ENCODE measurements around the gene SF3A1.
A peak's percentile ranks its signal among the peaks of the same experiment; 100 is the strongest.

Gene SF3A1

DNA sequence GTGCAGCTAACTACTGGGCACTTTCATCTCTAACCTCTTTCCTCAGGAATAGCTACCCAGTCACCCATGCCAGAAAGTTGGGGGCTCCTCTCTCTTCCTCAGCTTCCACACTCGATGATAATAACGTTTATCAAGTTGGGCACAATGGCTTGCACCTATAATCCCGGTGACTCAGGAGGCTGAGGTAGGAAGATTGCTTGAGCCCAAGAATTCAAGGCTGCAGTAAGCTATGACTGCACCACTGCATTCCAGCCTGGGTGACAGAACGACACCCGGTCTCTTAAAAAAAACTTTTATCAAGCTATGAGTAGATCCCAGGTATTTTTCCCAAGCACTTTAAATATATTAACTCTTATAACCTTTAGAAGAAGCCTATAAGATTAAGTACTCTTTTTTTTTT lies 2.0 kb downstream of the SF3A1 start:
- no peak overlapping the region for H3K4me3 ChIP-seq (ENCODE audit: control insufficient read depth, low read depth, low read length)
- no peak for DNase-seq (ENCODE audit: low read depth)
- no peak for TF ChIP-seq CTCF (IDR thresholded peaks at IDR 0.05; ENCODE audit: control insufficient read depth, insufficient read depth, low read depth, low read length, missing control alignments)

- TF ChIP-seq CTCF (IDR thresholded peaks at IDR 0.05; ENCODE audit: control insufficient read depth, insufficient read depth, low read depth, low read length, missing control alignments) = no peak
- no peak for DNase-seq (ENCODE audit: low read depth)
- H3K4me3 ChIP-seq (ENCODE audit: control insufficient read depth, low read depth, low read length) = no peak overlapping the region
These were observed 5.5 kb downstream of the SF3A1 start for GRCh38 chr22:30351226-30351625.

- no peak for TF ChIP-seq CTCF (IDR thresholded peaks at IDR 0.05; ENCODE audit: control insufficient read depth, insufficient read depth, low read depth, low read length, missing control alignments)
- peak; percentile 21 for DNase-seq (ENCODE audit: low read depth)
- no peak overlapping the region for H3K4me3 ChIP-seq (ENCODE audit: control insufficient read depth, low read depth, low read length)
These were observed 7.9 kb downstream of the SF3A1 start for GRCh38 chr22:30348809-30349208.

- no peak for TF ChIP-seq CTCF (IDR thresholded peaks at IDR 0.05; ENCODE audit: control insufficient read depth, insufficient read depth, low read depth, low read length, missing control alignments)
- no peak overlapping the region for H3K4me3 ChIP-seq (ENCODE audit: control insufficient read depth, low read depth, low read length)
- no peak for DNase-seq (ENCODE audit: low read depth)
These were observed 8.3 kb downstream of the SF3A1 start for GRCh38 chr22:30348404-30348803.

DNA sequence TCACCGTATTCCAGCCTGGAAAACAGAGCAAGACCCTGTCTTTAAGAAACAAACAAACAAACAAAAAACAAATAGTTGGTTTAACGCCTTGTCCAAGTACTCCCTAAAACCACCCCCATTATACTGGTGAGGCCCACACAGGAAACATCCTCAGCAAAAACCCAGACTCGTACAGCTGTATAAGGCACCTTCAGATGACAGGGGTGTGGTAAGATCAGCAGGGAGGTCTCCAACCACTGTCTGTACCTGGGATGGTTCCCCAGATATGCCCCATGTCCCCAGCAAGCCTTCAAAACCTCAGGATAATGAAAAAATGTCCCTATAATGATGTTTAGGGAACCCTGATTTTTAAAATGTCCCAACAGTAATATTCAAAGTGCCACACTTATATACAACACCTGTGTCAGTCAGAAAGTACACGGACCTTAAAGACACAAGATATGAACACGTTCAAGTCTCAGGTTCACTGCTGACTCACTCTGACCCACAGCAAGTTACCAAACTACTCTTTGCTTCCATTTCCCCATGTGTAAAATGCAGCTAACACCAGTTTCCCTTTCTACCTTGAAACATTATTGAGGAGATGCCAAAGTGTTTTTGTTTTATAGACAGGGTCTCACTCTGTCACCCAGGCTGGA lies 9.3 kb downstream of the SF3A1 start:
- DNase-seq (ENCODE audit: low read depth) = no peak
- no peak overlapping the region for H3K4me3 ChIP-seq (ENCODE audit: control insufficient read depth, low read depth, low read length)
- TF ChIP-seq CTCF (IDR thresholded peaks at IDR 0.05; ENCODE audit: control insufficient read depth, insufficient read depth, low read depth, low read length, missing control alignments) = no peak

GRCh38 chr22:30344447-30345200 lies 12.1 kb downstream of the SF3A1 start:
- no peak for TF ChIP-seq CTCF (IDR thresholded peaks at IDR 0.05; ENCODE audit: control insufficient read depth, insufficient read depth, low read depth, low read length, missing control alignments)

More at GRCh38 chr22:30344447-30345200, 12.1 kb downstream of the SF3A1 start:
- H3K4me3 ChIP-seq (ENCODE audit: control insufficient read depth, low read depth, low read length) = no peak overlapping the region
- DNase-seq (ENCODE audit: low read depth) = no peak
